Heart left ventricle (tissue), 16 donors: ENCODE measurements around the gene OR11H6. TPM values are rescaled to one million over a fixed set of nuclear protein-coding genes. Genes with fewer than 3 reads are reported as not detected.
"Not testable (repeated sequence)": the region's sequence is repeated elsewhere in the genome, so short reads cannot be mapped to it uniquely, and the experiment has no call there.

ENCODE experiments used
- ATAC-seq, 4 donors: fragments of 200-7000 bp; cut with Tn5 transposase; one replicate each; pipeline ENCODE4 v1.9.1; 2020 to 2022; ENCODE audit warnings: moderate library complexity in 4 of 4, mild to moderate bottlenecking in 3 of 4, moderate number of reproducible peaks in 1 of 4
- DNase-seq, 5 donors: peaks; one replicate each; pipeline ENCODE4 v3.0.0-alpha.2; 2020
- H3K27ac ChIP-seq, 12 donors: fragments of 200-600 bp; sonication (generic) in 4 of 12; one replicate each; pipeline versions ENCODE4 v1.5.0 to v1.8.0; 2016 to 2022; ENCODE audit warnings: mild to moderate bottlenecking in 2 of 12
- H3K27me3 ChIP-seq, 9 donors: fragments of 200-600 bp; sonication (generic) in 2 of 9; one replicate each; pipeline versions ENCODE4 v1.5.1 to v1.8.0; 2016 to 2022; ENCODE audit warnings: mild to moderate bottlenecking in 3 of 9
- H3K36me3 ChIP-seq, 9 donors: fragments of 200-600 bp; sonication (generic) in 2 of 9; one replicate each; pipeline versions ENCODE4 v1.5.0 to v1.8.0; 2018 to 2022; ENCODE audit warnings: mild to moderate bottlenecking in 2 of 9
- H3K4me1 ChIP-seq, 12 donors: fragments of 200-600 bp; sonication (generic) in 4 of 12; one replicate each; pipeline versions ENCODE4 v1.5.0 to v1.8.0; 2016 to 2022; ENCODE audit warnings: mild to moderate bottlenecking in 3 of 12
- H3K4me3 ChIP-seq, 12 donors: fragments of 200-600 bp; sonication (generic) in 4 of 12; one replicate each; pipeline versions ENCODE4 v1.5.0 to v1.8.0; 2017 to 2022; ENCODE audit warnings: mild to moderate bottlenecking in 9 of 12, moderate library complexity in 4 of 12
- H3K9me3 ChIP-seq, 12 donors: fragments of 200-600 bp; sonication (generic) in 4 of 12; one replicate each; pipeline versions ENCODE4 v1.5.0 to v1.8.0; 2016 to 2022; ENCODE audit warnings: mild to moderate bottlenecking in 1 of 12
- CTCF ChIP-seq, 12 donors: fragments of 200-600 bp; sonication (generic) in 4 of 12; IDR thresholded peaks; one replicate each; pipeline versions ENCODE4 v1.5.0 to v1.8.0; 2018 to 2022; ENCODE audit warnings: antibody characterized with exemption in 12 of 12, mild to moderate bottlenecking in 5 of 12
- POLR2A ChIP-seq, 2 donors: fragments of 450-650 bp; IDR thresholded peaks; one replicate each; pipeline ENCODE4 v1.6.1; 2017; ENCODE audit warnings: antibody characterized with exemption in 2 of 2, mild to moderate bottlenecking in 2 of 2, moderate library complexity in 2 of 2
- WGBS, 4 donors: extraction: QIAGEN DNeasy Blood & Tissue Kit in 2 of 4; methylation state at CpG; one replicate each; pipeline versions ENCODE4 v1.1.5 to v1.1.7; 2013 to 2018; 5-methylcytosine and 5-hydroxymethylcytosine counted together
- intact Hi-C, 10 donors: fragments of 100-400 bp; cut with DNase I; formaldehyde crosslinking; loops; one replicate each; pipeline versions ENCODE4 v1.11.1 to v1.14.2; 2022
- long read RNA-seq, 3 donors: library from polyadenylated mRNA; unstranded; transcript quantifications; one replicate each; pipeline ENCODE4 v2.0.0, GENCODE V29; 2020 to 2021
- polyA plus RNA-seq, 2 donors: library from polyadenylated mRNA; stranded (reverse); fragments of 200-250 nt; gene quantifications; one replicate each; pipeline ENCODE4 v1.2.3, GENCODE V29; 2013
- total RNA-seq, 9 donors: library from RNA; depleted of rRNA in 2 of 9; stranded (reverse); fragments of >200 nt in 2 of 9; fragmentation: NEBNext Ultra II Directional in 3 of 9; extraction: Animal tissue kit (Norgen Biotek cat#: 25700) in 3 of 9; gene quantifications; one replicate each; pipeline versions ENCODE4 v1.1.0 to v1.2.4, GENCODE V29; 2016 to 2023
- donor health status: ischemic (EF 13 %, LVEDD 7.1; RV severe dilation, severe dysfunction).
- donor health status: healthy with polysubstance abuse.
- donor health status: DM: no; HTN: yes; CAD: no.
- donor health status: DM: no; HTN: no; CAD: no.
- donor health status: ischemic (EF 25% LVEDD 6.9; RV normal size, moderate dysfunction).
- donor health status: ischemic (EF 25% LVEDD 5.7; RV mildly dilated, moderate dysfunction).
- donor health status: healthy.
- donor health status: DM: yes; HTN: yes; CAD: no.
- donor health status: ischemic (EF 35%, LVEDD 5.7; RV mildly dilated, moderate dysfunction).
- donor health status: nonischemic (EF 11% LVEDD 7.7; RV severe dilation, severe dysfunction).
- donor health status: DM: yes; HTN: yes; CAD: no.
- donor health status: PGD.
- donor health status: ischemic (EF 29% LVEDD 5.4; RV normal size, mild dysfunction).
- donor health status: nonischemic (EF 23%, LVEDD 6.1; RV moderate dilation, normal function).

OR11H6 gene
- total RNA-seq, result not detected
- polyA plus RNA-seq, result not detected
- long read RNA-seq, donor 1, result 0 reads
- long read RNA-seq, donor 2, result 0 reads
- long read RNA-seq, donor 3, result 0 reads

GRCh38 chr14:20223410-20223809, at the start of gene OR11H6:
TSS of gene OR11H6 (plus strand) at chr14:20223710. CDS start at chr14:20223710, 0 bp downstream.
- ATAC-seq, result no peak
- TF ChIP-seq POLR2A (IDR thresholded peaks at IDR 0.05), result no peak
- no peak for TF ChIP-seq CTCF (IDR thresholded peaks at IDR 0.05)

GRCh38 chr14:20174205-20174604, 49.3 kb upstream of the OR11H6 start:
- H3K36me3 ChIP-seq, H3K27ac ChIP-seq, ATAC-seq, H3K4me1 ChIP-seq, DNase-seq, H3K4me3 ChIP-seq, intact Hi-C loops, H3K27me3 ChIP-seq, H3K9me3 ChIP-seq: not testable (repeated sequence)

More at GRCh38 chr14:20223410-20223809, at the start of gene OR11H6:
- Histone ChIP-seq H3K36me3 (no peaks in the 10 kb centered on the region), H3K27me3 (no peaks in the 10 kb centered on the region), H3K27ac (no peak within 1 kb of the TSS), H3K4me1 (no peaks in the 10 kb centered on the region), H3K4me3 (no peak within 1 kb of the TSS), H3K9me3 (peaks cover 0 to 4% (median 0%) of the 10 kb centered on the region in 12 donors)
- 19 to 23% (median 23%) methylated on average over 2 of the region's 2 CpGs for WGBS, 4 donors
- intact Hi-C loops, result no loop called here
- no peak for DNase-seq

- no peaks in the 10 kb centered on the region for H3K4me1 ChIP-seq
- WGBS, 4 donors, result 44 to 59% (median 53%) methylated on average over 6 of the region's 6 CpGs
- intact Hi-C loops, result no loop called here
- no peaks in the 10 kb centered on the region for H3K27me3 ChIP-seq
- H3K36me3 ChIP-seq, result no peaks in the 10 kb centered on the region
- no peak overlapping the region for H3K4me3 ChIP-seq
- DNase-seq (no peak), ATAC-seq (no peak)
- TF ChIP-seq CTCF (IDR thresholded peaks at IDR 0.05), result no peak
- TF ChIP-seq POLR2A (IDR thresholded peaks at IDR 0.05), result no peak
- no peaks in the 10 kb centered on the region for H3K9me3 ChIP-seq
- no peak overlapping the region for H3K27ac ChIP-seq
Measured at GRCh38 chr14:20176330-20176729, 47.2 kb upstream of the OR11H6 start.

GRCh38 chr14:20177433-20177974, 46.0 kb upstream of the OR11H6 start:
- Histone ChIP-seq H3K27ac (no peak overlapping the region), H3K4me1 (no peaks in the 10 kb centered on the region), H3K27me3 (no peaks in the 10 kb centered on the region), H3K36me3 (no peaks in the 10 kb centered on the region), H3K9me3 (no peaks in the 10 kb centered on the region), H3K4me3 (no peak overlapping the region)
- WGBS, 4 donors, result 78 to 84% (median 82%) methylated on average over 7 of the region's 7 CpGs
- intact Hi-C loops, result no loop called here
- ATAC-seq, result no peak
- TF ChIP-seq CTCF (IDR thresholded peaks at IDR 0.05), result no peak
- no peak for TF ChIP-seq POLR2A (IDR thresholded peaks at IDR 0.05)
- no peak for DNase-seq

GRCh38 chr14:20179218-20179617, 44.3 kb upstream of the OR11H6 start:
- no peaks in the 10 kb centered on the region for H3K9me3 ChIP-seq
- H3K27me3 ChIP-seq, result no peaks in the 10 kb centered on the region
- intact Hi-C loops, result no loop called here
- H3K36me3 ChIP-seq, result no peaks in the 10 kb centered on the region
- DNase-seq (peak in 1 of 5 donors; percentile 45), ATAC-seq (peak; percentile 48 to 65 (median 56))
- no peak for TF ChIP-seq POLR2A (IDR thresholded peaks at IDR 0.05)
- TF ChIP-seq CTCF (IDR thresholded peaks at IDR 0.05), result no peak
- no peaks in the 10 kb centered on the region for H3K4me1 ChIP-seq
- no peak overlapping the region for H3K4me3 ChIP-seq
- 42 to 52% (median 46%) methylated on average over 5 of the region's 5 CpGs for WGBS, 4 donors
- peak overlapping the region in 1 of 12 donors; percentile 59 for H3K27ac ChIP-seq
